Measurements from ENCODE around the gene CBX6. TPM values are rescaled to one million over a fixed set of nuclear protein-coding genes. Genes with fewer than 3 reads are reported as not detected.

The CBX6 gene
- total RNA-seq, 4 donors from 2014 or later = 47.2 to 118 (median 85.0) TPM

GRCh38 chr22:38866024-38866398 lies 6.0 kb downstream of the CBX6 start:
- Histone ChIP-seq H3K4me3 (replicated peaks in 1 of 3) (no peak overlapping the region), H3K27me3 (no peaks in the 10 kb centered on the region), H3K27ac (peak overlapping the region in 1 of 3 donors; percentile 71), H3K36me3 (peaks cover 12 to 13% of the 10 kb centered on the region in 2 donors), H3K9me3 (no peaks in the 10 kb centered on the region), H3K4me1 (peaks cover 35 to 77% of the 10 kb centered on the region in 2 donors)
- 84 to 87% methylated on average over 7 to 9 of the region's 15 CpGs for WGBS, 2 donors
- DNase-seq = no peak
- TF ChIP-seq CTCF (IDR thresholded peaks at IDR 0.05) (no peak), POLR2A (IDR thresholded peaks at IDR 0.05) (no peak)
- intact Hi-C loops (cut with DNase I) = loop anchor here (5.0 to 10.0 kb wide), 3 partner anchors 91 to 439 kb away; no protein-coding TSS in a partner anchor

GRCh38 chr22:38865201-38866023 lies 6.6 kb downstream of the CBX6 start:
- intact Hi-C loops (cut with DNase I) = loop anchor here (5.0 to 10.0 kb wide), 3 partner anchors 91 to 439 kb away; no protein-coding TSS in a partner anchor
- peaks cover 29 to 71% of the 10 kb centered on the region in 2 donors for H3K4me1 ChIP-seq
- TF ChIP-seq POLR2A (IDR thresholded peaks at IDR 0.05) (no peak), CTCF (IDR thresholded peaks at IDR 0.05) (no peak)
- H3K27ac ChIP-seq = peak overlapping the region in 2 of 3 donors; percentile 71 to 84
- no peaks in the 10 kb centered on the region for H3K27me3 ChIP-seq
- H3K9me3 ChIP-seq = no peaks in the 10 kb centered on the region
- H3K36me3 ChIP-seq = peaks cover 12 to 13% of the 10 kb centered on the region in 2 donors
- WGBS, 2 donors = 55 to 83% methylated on average over 6 to 20 of the region's 20 CpGs
- DNase-seq = no peak
- no peak overlapping the region for H3K4me3 ChIP-seq (replicated peaks in 1 of 3)

GRCh38 chr22:38864361-38865191 lies 7.4 kb downstream of the CBX6 start:
- Histone ChIP-seq H3K4me3 (replicated peaks in 1 of 3) (no peak overlapping the region), H3K4me1 (peaks cover 24 to 63% of the 10 kb centered on the region in 2 donors), H3K36me3 (peaks cover 9 to 13% of the 10 kb centered on the region in 2 donors), H3K27ac (peak overlapping the region; percentile 67 to 84 (median 71)), H3K9me3 (no peaks in the 10 kb centered on the region), H3K27me3 (no peaks in the 10 kb centered on the region)
- no peak for TF ChIP-seq CTCF (IDR thresholded peaks at IDR 0.05)
- TF ChIP-seq POLR2A (IDR thresholded peaks at IDR 0.05) = no peak
- WGBS, 2 donors = 17 to 42% methylated on average over 9 to 22 of the region's 24 CpGs
- intact Hi-C loops (cut with DNase I) = loop anchor here (5.0 to 10.0 kb wide), 3 partner anchors 90 to 440 kb away; no protein-coding TSS in a partner anchor
- peak; percentile 86 to 87 for DNase-seq

GRCh38 chr22:38863531-38864131 lies 8.4 kb downstream of the CBX6 start:
- Histone ChIP-seq H3K27me3 (no peaks in the 10 kb centered on the region), H3K4me1 (peaks cover 24 to 55% of the 10 kb centered on the region in 2 donors), H3K9me3 (no peaks in the 10 kb centered on the region), H3K36me3 (peaks cover 7 to 13% of the 10 kb centered on the region in 2 donors), H3K4me3 (replicated peaks in 1 of 3) (no peak overlapping the region), H3K27ac (no peak overlapping the region)
- TF ChIP-seq POLR2A (IDR thresholded peaks at IDR 0.05) (no peak), CTCF (IDR thresholded peaks at IDR 0.05) (no peak)
- 75 to 79% methylated on average over 7 to 12 of the region's 12 CpGs for whole genome bisulfite sequencing, 2 donors
- intact Hi-C loops (cut with DNase I) = loop anchor here (10.0 kb wide), 2 partner anchors 89 to 441 kb away; no protein-coding TSS in a partner anchor
- no peak for DNase-seq
